ENCODE measurements around the gene CDC6. TPM values are rescaled to one million over a fixed set of nuclear protein-coding genes. Genes with fewer than 3 reads are reported as not detected.

Gene CDC6
- total RNA-seq, 1 donor from 2014 or later = 16.4 TPM

DNA sequence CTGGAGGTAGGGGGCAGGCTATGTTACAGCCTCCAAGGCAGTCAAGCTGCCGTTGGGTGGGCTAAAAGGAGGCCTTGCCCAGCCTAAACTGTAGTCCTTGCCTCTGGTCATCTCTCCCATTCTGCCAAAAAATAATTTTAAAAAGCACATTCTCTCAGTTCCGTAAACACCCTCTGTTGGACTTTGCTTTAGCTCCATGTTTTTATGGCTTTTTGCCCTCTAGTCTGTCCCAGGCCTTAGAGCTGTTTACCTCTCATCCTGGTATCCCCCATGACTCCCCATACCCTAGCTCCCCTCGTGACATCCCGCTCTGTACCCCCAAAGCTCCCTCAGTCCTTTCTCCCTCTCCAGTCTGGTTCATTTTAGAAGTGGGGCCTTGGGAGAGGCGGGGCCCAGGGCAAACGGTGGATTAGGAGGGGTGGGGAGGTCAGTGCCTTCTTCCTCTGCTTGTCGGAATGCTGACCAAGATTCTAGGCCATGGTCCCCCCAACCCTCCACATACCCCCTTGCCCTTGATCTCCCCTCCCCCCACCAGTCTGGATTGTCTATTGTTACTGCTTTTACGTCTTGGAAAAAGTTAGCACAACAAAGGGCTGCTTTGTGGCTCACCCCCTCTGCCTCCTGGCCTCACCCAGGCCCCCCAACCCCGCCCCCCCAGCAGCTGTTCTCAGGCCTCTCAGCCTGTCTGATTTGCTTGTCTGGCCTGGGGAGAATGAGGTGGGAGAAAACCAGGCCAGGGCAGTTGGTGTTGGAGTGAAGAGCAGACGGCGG lies 58.5 kb downstream of the CDC6 start:
- H3K4me3 Mint-ChIP-seq = peak overlapping the region; percentile 94
- TF ChIP-seq CTCF (IDR thresholded peaks at IDR 0.05; ENCODE audit: unreplicated experiment) = no peak
- peak overlapping the region; percentile 94 for H3K27ac Mint-ChIP-seq
- H3K36me3 Mint-ChIP-seq = peaks cover 7% of the 10 kb centered on the region
- H3K27me3 Mint-ChIP-seq (ENCODE audit: low read depth) = no peaks in the 10 kb centered on the region
- H3K9me3 Mint-ChIP-seq = no peaks in the 10 kb centered on the region
- H3K4me1 Mint-ChIP-seq = peaks cover 74% of the 10 kb centered on the region
- no peak for DNase-seq (ENCODE audit: low spot score in 2 of 2, unreplicated experiment in 2 of 2)

GRCh38 chr17:40346765-40347158 lies 59.1 kb downstream of the CDC6 start:
- no peak for DNase-seq (ENCODE audit: low spot score in 2 of 2, unreplicated experiment in 2 of 2)
- H3K27me3 Mint-ChIP-seq (ENCODE audit: low read depth) = no peaks in the 10 kb centered on the region
- H3K4me1 Mint-ChIP-seq = peaks cover 79% of the 10 kb centered on the region
- H3K4me3 Mint-ChIP-seq = peak overlapping the region; percentile 48
- peaks cover 7% of the 10 kb centered on the region for H3K36me3 Mint-ChIP-seq
- TF ChIP-seq CTCF (IDR thresholded peaks at IDR 0.05; ENCODE audit: unreplicated experiment) = no peak
- H3K9me3 Mint-ChIP-seq = no peaks in the 10 kb centered on the region
- H3K27ac Mint-ChIP-seq = peak overlapping the region; percentile 94

DNA sequence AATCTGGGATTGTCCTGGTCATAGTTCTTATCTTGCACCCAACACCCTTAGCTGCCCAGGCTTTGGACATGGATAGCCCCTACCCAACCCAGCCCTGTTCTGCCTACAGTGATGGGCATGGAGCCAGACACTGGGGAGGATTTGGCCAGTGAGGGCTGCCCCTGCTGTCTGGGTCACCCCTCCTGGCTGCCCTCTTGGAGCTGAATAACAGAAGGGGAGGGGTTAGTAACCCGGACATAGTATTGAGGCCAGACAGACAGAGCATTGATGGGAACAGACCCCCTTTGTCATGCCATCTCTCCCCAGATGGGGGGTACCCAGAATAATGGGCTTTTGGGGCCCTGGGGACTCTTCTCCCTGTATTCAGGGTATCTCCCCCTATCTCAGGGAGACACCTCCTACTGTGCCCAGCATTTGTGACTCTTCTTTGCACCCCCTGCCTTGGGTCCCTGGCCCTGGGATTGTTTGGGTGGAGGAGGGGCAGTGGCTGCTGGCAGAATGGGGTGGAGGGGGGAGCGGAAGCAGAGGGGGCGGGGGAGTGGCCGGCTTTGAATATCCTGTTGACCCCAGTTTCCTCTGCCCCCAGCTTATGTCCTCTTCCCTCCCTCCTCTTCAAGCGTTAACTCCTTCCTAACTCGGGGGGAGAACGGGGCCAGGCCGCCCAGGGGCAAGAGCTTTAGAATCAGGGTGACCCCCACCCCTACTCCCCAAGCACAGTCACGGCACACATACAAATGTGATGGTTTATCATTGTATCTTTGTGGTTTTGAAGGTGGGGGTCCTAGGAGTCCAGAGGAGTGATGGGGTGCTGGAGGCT lies 59.8 kb downstream of the CDC6 start:
- no peak for DNase-seq (ENCODE audit: low spot score in 2 of 2, unreplicated experiment in 2 of 2)
- H3K27me3 Mint-ChIP-seq (ENCODE audit: low read depth) = no peaks in the 10 kb centered on the region
- peaks cover 87% of the 10 kb centered on the region for H3K4me1 Mint-ChIP-seq
- H3K9me3 Mint-ChIP-seq = no peaks in the 10 kb centered on the region
- H3K27ac Mint-ChIP-seq = peak overlapping the region; percentile 94
- peak overlapping the region; percentile 48 for H3K4me3 Mint-ChIP-seq
- no peak for TF ChIP-seq CTCF (IDR thresholded peaks at IDR 0.05; ENCODE audit: unreplicated experiment)
- H3K36me3 Mint-ChIP-seq = peaks cover 12% of the 10 kb centered on the region

DNA sequence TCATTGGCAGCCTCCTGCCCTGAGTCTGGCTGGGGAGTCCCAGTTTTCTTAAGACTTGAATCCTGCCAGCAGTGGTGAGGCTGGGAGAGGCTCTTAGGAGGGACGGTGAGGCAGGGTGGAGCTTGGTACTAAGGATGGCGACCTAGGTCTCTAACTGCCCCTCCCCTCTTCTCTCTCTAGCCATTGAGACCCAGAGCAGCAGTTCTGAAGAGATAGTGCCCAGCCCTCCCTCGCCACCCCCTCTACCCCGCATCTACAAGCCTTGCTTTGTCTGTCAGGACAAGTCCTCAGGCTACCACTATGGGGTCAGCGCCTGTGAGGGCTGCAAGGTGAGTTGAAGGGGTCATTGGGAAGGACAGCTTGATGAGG lies 60.4 kb downstream of the CDC6 start:
- no peaks in the 10 kb centered on the region for H3K9me3 Mint-ChIP-seq
- H3K4me1 Mint-ChIP-seq = peaks cover 92% of the 10 kb centered on the region
- peak overlapping the region; percentile 87 for H3K27ac Mint-ChIP-seq
- H3K36me3 Mint-ChIP-seq = peaks cover 18% of the 10 kb centered on the region
- no peaks in the 10 kb centered on the region for H3K27me3 Mint-ChIP-seq (ENCODE audit: low read depth)
- no peak for TF ChIP-seq CTCF (IDR thresholded peaks at IDR 0.05; ENCODE audit: unreplicated experiment)
- no peak for DNase-seq (ENCODE audit: low spot score in 2 of 2, unreplicated experiment in 2 of 2)
- H3K4me3 Mint-ChIP-seq = peak overlapping the region; percentile 28

- DNase-seq (ENCODE audit: low spot score in 2 of 2, unreplicated experiment in 2 of 2) = no peak
- TF ChIP-seq CTCF (IDR thresholded peaks at IDR 0.05; ENCODE audit: unreplicated experiment) = no peak
- Mint-ChIP-seq H3K4me3 (peak overlapping the region; percentile 43), H3K27ac (peak overlapping the region; percentile 91), H3K4me1 (peaks cover 88% of the 10 kb centered on the region), H3K9me3 (no peaks in the 10 kb centered on the region), H3K36me3 (peaks cover 18% of the 10 kb centered on the region), H3K27me3 (ENCODE audit: low read depth) (no peaks in the 10 kb centered on the region)
These were observed 61.1 kb downstream of the CDC6 start for GRCh38 chr17:40348562-40349476.

Data from mesothelial cell of epicardium (in vitro differentiated cells).